Neural progenitor cell (in vitro differentiated cells): Measurements from ENCODE around the gene CLDN34. TPM values are rescaled to one million over a fixed set of nuclear protein-coding genes. Genes with fewer than 3 reads are reported as not detected.

Experiments used
- DNase-seq: peaks from one replicate; pipeline ENCODE4 v3.0.0-alpha.2; 2016; ENCODE audit warnings: low spot score
- H2AFZ ChIP-seq: fragments of 200-600 bp; sonication (generic); replicated peaks from 2 replicates; pipeline ENCODE4 v1.6.1; 2016; ENCODE audit warnings: antibody characterized with exemption
- H3F3A ChIP-seq: fragments of 200-600 bp; sonication (generic); 2 replicates; pipeline ENCODE4 v1.6.1; 2016; ENCODE audit warnings: antibody characterized with exemption, low read depth
- H3K27ac ChIP-seq: fragments of 200-600 bp; sonication (generic); 2 replicates; pipeline ENCODE4 v1.5.1; 2016; ENCODE audit warnings: mild to moderate bottlenecking
- H3K27me3 ChIP-seq: fragments of 200-600 bp; sonication (generic); 2 replicates; pipeline ENCODE4 v1.6.1; 2016; ENCODE audit warnings: mild to moderate bottlenecking, moderate library complexity
- H3K36me3 ChIP-seq: fragments of 200-600 bp; sonication (generic); 2 replicates; pipeline ENCODE4 v1.5.1; 2016
- H3K4me1 ChIP-seq: fragments of 200-600 bp; sonication (generic); 2 replicates; pipeline ENCODE4 v1.6.1; 2016; ENCODE audit warnings: mixed run types
- H3K4me2 ChIP-seq: fragments of 200-600 bp; sonication (generic); 2 replicates; pipeline ENCODE4 v1.6.1; 2016
- H3K4me3 ChIP-seq: fragments of 200-600 bp; sonication (generic); 2 replicates; pipeline ENCODE4 v1.5.1; 2016
- H3K79me2 ChIP-seq: fragments of 200-600 bp; sonication (generic); 2 replicates; pipeline ENCODE4 v1.6.1; 2016; ENCODE audit warnings: low read depth
- H3K9ac ChIP-seq: fragments of 200-600 bp; sonication (generic); 2 replicates; pipeline ENCODE4 v1.6.1; 2016
- H3K9me3 ChIP-seq: fragments of 200-600 bp; sonication (generic); 2 replicates; pipeline ENCODE4 v1.5.1; 2016; ENCODE audit warnings: low read depth
- H4K20me1 ChIP-seq: fragments of 200-600 bp; sonication (generic); 2 replicates; pipeline ENCODE4 v1.6.1; 2016; ENCODE audit warnings: low read depth
- H3K27ac Mint-ChIP-seq: 3 replicates; pipeline ENCODE4 v1.8.0; 2021; ENCODE audit warnings: mixed read lengths
- H3K27me3 Mint-ChIP-seq: 2 replicates; pipeline ENCODE4 v1.8.0; 2022; ENCODE audit warnings: low read depth, mild to moderate bottlenecking, inconsistent platforms, moderate library complexity, mixed read lengths; ENCODE audit not compliant: insufficient read depth
- H3K36me3 Mint-ChIP-seq: 3 replicates; pipeline ENCODE4 v1.8.0; 2021; ENCODE audit warnings: mixed read lengths
- H3K4me1 Mint-ChIP-seq: 3 replicates; pipeline ENCODE4 v1.8.0; 2021; ENCODE audit warnings: mixed read lengths
- H3K4me3 Mint-ChIP-seq: 3 replicates; pipeline ENCODE4 v1.8.0; 2021; ENCODE audit warnings: mild to moderate bottlenecking, moderate library complexity, mixed read lengths
- H3K9me3 Mint-ChIP-seq: 3 replicates; pipeline ENCODE4 v1.8.0; 2020; ENCODE audit warnings: mixed read lengths
- EZH2 ChIP-seq: fragments of 200-600 bp; sonication (generic); IDR thresholded peaks from 2 replicates; pipeline ENCODE4 v1.6.1; 2017; ENCODE audit warnings: antibody characterized with exemption, mild to moderate bottlenecking, moderate library complexity
- EZH2phosphoT487 ChIP-seq: fragments of 200-600 bp; sonication (generic); IDR thresholded peaks from 2 replicates; pipeline ENCODE4 v1.6.1; 2017; ENCODE audit warnings: antibody characterized with exemption
- total RNA-seq: library from RNA; depleted of rRNA; stranded (reverse); fragments of >200 nt; gene quantifications from 2 replicates; pipeline ENCODE4 v1.2.3, GENCODE V29; 2015; ENCODE audit warnings: low replicate concordance
- TF ChIP-seq, protein P1 (sequence below): fragments of 200-600 bp; sonication (generic); IDR thresholded peaks from 2 replicates; pipeline ENCODE4 v1.5.1; 2017; ENCODE audit warnings: antibody characterized with exemption, mild to moderate bottlenecking

The CLDN34 gene
- total RNA-seq, 1 donor from 2014 or later: not detected

DNA sequence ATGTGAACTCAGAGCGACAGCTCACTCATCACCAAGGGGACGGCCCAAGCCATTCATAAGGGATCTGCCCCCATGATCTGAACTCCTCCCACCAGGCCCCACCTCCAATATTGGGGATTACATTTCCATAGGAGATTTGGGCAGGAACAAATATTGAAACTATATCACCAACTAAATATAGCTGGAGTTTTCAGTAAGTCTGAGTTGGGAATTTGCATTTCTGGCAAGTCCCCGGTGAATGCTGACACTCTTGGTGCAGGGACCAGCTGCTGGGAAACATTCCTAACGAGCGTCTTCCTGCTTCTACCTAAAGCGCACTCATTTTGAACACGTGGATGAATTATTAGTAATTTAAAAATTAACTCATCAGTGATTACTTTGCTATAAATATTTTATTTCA, 13.2 kb downstream of the CLDN34 start:
- no peak for DNase-seq
- no peak for TF ChIP-seq EZH2phosphoT487
- TF ChIP-seq EZH2: no peak
- TF ChIP-seq, protein P1, sequence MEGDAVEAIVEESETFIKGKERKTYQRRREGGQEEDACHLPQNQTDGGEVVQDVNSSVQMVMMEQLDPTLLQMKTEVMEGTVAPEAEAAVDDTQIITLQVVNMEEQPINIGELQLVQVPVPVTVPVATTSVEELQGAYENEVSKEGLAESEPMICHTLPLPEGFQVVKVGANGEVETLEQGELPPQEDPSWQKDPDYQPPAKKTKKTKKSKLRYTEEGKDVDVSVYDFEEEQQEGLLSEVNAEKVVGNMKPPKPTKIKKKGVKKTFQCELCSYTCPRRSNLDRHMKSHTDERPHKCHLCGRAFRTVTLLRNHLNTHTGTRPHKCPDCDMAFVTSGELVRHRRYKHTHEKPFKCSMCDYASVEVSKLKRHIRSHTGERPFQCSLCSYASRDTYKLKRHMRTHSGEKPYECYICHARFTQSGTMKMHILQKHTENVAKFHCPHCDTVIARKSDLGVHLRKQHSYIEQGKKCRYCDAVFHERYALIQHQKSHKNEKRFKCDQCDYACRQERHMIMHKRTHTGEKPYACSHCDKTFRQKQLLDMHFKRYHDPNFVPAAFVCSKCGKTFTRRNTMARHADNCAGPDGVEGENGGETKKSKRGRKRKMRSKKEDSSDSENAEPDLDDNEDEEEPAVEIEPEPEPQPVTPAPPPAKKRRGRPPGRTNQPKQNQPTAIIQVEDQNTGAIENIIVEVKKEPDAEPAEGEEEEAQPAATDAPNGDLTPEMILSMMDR: no peak
- peaks cover 26% of the 10 kb centered on the region for H3K9me3 Mint-ChIP-seq
- H2AFZ ChIP-seq: no peak overlapping the region
- H3K4me3 ChIP-seq: no peak overlapping the region
- no peak overlapping the region for H3K4me3 Mint-ChIP-seq
- peaks cover 4% of the 10 kb centered on the region for H3K27me3 Mint-ChIP-seq
- H3K4me1 Mint-ChIP-seq: peaks cover 8% of the 10 kb centered on the region
- no peaks in the 10 kb centered on the region for H3K36me3 Mint-ChIP-seq
- peaks cover 7% of the 10 kb centered on the region for H3K4me1 ChIP-seq
- H3K4me2 ChIP-seq: no peak overlapping the region
- no peaks in the 10 kb centered on the region for H3K27me3 ChIP-seq
- no peaks in the 10 kb centered on the region for H4K20me1 ChIP-seq
- no peak overlapping the region for H3K27ac Mint-ChIP-seq
- H3K36me3 ChIP-seq: no peaks in the 10 kb centered on the region
- H3K9ac ChIP-seq: no peak overlapping the region
- no peaks in the 10 kb centered on the region for H3K79me2 ChIP-seq
- H3K27ac ChIP-seq: no peak overlapping the region
- H3K9me3 ChIP-seq: no peaks in the 10 kb centered on the region
- peaks cover 12% of the 10 kb centered on the region for H3F3A ChIP-seq

DNA sequence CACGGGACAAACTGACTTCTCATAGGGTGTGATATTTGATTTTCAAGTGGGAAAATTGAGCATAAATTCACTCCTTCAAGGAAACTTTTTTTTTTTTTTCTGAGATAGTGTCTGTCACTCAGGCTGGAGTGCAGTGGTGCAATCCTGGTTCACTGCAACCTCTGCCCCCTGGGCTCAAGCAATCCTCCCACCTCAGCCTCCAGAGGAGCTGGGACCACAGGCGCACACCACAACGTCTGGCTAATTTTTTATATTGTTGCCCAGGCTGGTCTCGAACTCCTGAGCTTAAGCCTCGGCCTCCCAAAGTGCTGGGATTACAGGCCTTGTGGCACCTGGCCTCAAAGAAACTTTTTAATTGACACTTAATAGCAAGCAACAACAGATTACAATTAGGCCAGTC, 13.8 kb downstream of the CLDN34 start:
- H3K36me3 ChIP-seq: no peaks in the 10 kb centered on the region
- TF ChIP-seq EZH2phosphoT487: no peak
- TF ChIP-seq, protein P1: no peak
- H2AFZ ChIP-seq: no peak overlapping the region
- Mint-ChIP-seq H3K9me3 (peaks cover 22% of the 10 kb centered on the region), H3K27ac (no peak overlapping the region), H3K4me3 (no peak overlapping the region), H3K4me1 (peaks cover 8% of the 10 kb centered on the region), H3K27me3 (peaks cover 4% of the 10 kb centered on the region), H3K36me3 (no peaks in the 10 kb centered on the region)
- no peaks in the 10 kb centered on the region for H3K9me3 ChIP-seq
- H3K4me3 ChIP-seq: no peak overlapping the region
- peak overlapping the region; percentile 22 for H3K4me2 ChIP-seq
- H4K20me1 ChIP-seq: no peaks in the 10 kb centered on the region
- H3F3A ChIP-seq: peaks cover 12% of the 10 kb centered on the region
- H3K27ac ChIP-seq: peak overlapping the region; percentile 74
- no peak for DNase-seq
- H3K4me1 ChIP-seq: peaks cover 7% of the 10 kb centered on the region
- no peaks in the 10 kb centered on the region for H3K27me3 ChIP-seq
- no peaks in the 10 kb centered on the region for H3K79me2 ChIP-seq
- H3K9ac ChIP-seq: no peak overlapping the region

DNA sequence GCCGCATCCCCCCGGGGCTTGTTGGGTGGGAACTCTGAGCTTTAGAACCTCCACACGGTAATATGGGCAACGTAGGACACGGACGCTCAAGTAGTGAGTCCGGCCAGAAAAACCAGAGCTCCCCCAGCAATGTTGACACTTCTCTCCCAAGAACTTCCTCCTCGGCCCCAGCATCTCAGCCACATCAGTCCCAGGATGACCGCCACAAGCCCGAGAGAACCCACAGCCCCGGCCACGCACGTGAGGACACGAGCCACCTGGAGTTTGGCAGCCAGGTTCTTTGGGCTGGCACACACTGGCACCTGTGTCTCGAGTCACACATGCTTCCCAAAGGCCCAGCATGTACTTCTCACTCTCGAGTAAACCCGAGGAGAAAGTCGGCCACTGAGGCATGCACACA, 16.3 kb downstream of the CLDN34 start:
- Histone ChIP-seq H3K4me1 (peaks cover 7% of the 10 kb centered on the region), H2AFZ (no peak overlapping the region), H4K20me1 (no peaks in the 10 kb centered on the region), H3K9me3 (no peaks in the 10 kb centered on the region), H3K79me2 (no peaks in the 10 kb centered on the region), H3F3A (peaks cover 12% of the 10 kb centered on the region), H3K4me2 (no peak overlapping the region), H3K4me3 (no peak overlapping the region), H3K27me3 (no peaks in the 10 kb centered on the region), H3K27ac (no peak overlapping the region), H3K9ac (no peak overlapping the region), H3K36me3 (no peaks in the 10 kb centered on the region)
- no peaks in the 10 kb centered on the region for H3K36me3 Mint-ChIP-seq
- DNase-seq: no peak
- H3K27me3 Mint-ChIP-seq: peaks cover 4% of the 10 kb centered on the region
- H3K27ac Mint-ChIP-seq: no peak overlapping the region
- no peak overlapping the region for H3K4me3 Mint-ChIP-seq
- H3K4me1 Mint-ChIP-seq: peaks cover 8% of the 10 kb centered on the region
- H3K9me3 Mint-ChIP-seq: peaks cover 19% of the 10 kb centered on the region
- TF ChIP-seq EZH2phosphoT487 (no peak), EZH2 (no peak)
- TF ChIP-seq, protein P1: no peak
